ENCODE results near the gene NAPA.

- TF ChIP-seq CTCF (IDR thresholded peaks at IDR 0.05) (no peak), CREB1 (CRISPR knock-in tag; IDR thresholded peaks at IDR 0.05) (no peak), HMGXB4 (CRISPR knock-in tag; IDR thresholded peaks at IDR 0.05) (no peak), MAX (CRISPR knock-in tag; IDR thresholded peaks at IDR 0.05) (no peak)
These were observed 69.3 kb downstream of the NAPA start for GRCh38 chr19:47445527-47445926.
